HG03442 (cell line): ENCODE results near the gene TLL2.
A peak's percentile ranks its signal among the peaks of the same experiment; 100 is the strongest.

Experiments used
- ATAC-seq: cut with Tn5 transposase; IDR thresholded peaks from one replicate; pipeline ENCODE4 v1.9.1; 2021; ENCODE audit warnings: mild to moderate bottlenecking, moderate library complexity; ENCODE audit not compliant: unreplicated experiment

The TLL2 gene

GRCh38 chr10:96367470-96367869 is 146.3 kb downstream of the TLL2 start:
- no peak for ATAC-seq

- no peak for ATAC-seq
Observed at GRCh38 chr10:96366508-96366907, 147.2 kb downstream of the TLL2 start.

- ATAC-seq, result no peak
Observed at GRCh38 chr10:96365571-96365970, 148.2 kb downstream of the TLL2 start.

- no peak for ATAC-seq
Observed at GRCh38 chr10:96360766-96361165, 153.0 kb downstream of the TLL2 start.

- ATAC-seq, result no peak
Observed at GRCh38 chr10:96360331-96360730, 153.4 kb downstream of the TLL2 start.

GRCh38 chr10:96359616-96360015 is 154.1 kb downstream of the TLL2 start:
- ATAC-seq, result no peak

GRCh38 chr10:96358851-96359540 is 154.7 kb downstream of the TLL2 start, which contains the start of gene OPALIN:
TSS of gene OPALIN (minus strand) at chr10:96359002. CDS start at chr10:96358896, 106 bp downstream.
- no peak for ATAC-seq

- no peak for ATAC-seq
Observed at GRCh38 chr10:96357038-96357620, 156.6 kb downstream of the TLL2 start.

GRCh38 chr10:96352582-96352981 is 161.1 kb downstream of the TLL2 start:
- no peak for ATAC-seq

GRCh38 chr10:96352027-96352426 is 161.7 kb downstream of the TLL2 start:
- no peak for ATAC-seq

- no peak for ATAC-seq
Observed at GRCh38 chr10:96346295-96346694, 167.4 kb downstream of the TLL2 start.

GRCh38 chr10:96345222-96345621 is 168.5 kb downstream of the TLL2 start:
- ATAC-seq, result no peak

- no peak for ATAC-seq
Observed at GRCh38 chr10:96344178-96344577, 169.5 kb downstream of the TLL2 start.

- no peak for ATAC-seq
Observed at GRCh38 chr10:96342402-96342801, 171.3 kb downstream of the TLL2 start.

GRCh38 chr10:96341219-96342182 is 172.2 kb downstream of the TLL2 start:
- peak; percentile 58 for ATAC-seq

GRCh38 chr10:96339956-96340904 is 173.5 kb downstream of the TLL2 start:
- peak; percentile 58 for ATAC-seq

GRCh38 chr10:96339383-96339782 is 174.3 kb downstream of the TLL2 start:
- ATAC-seq, result no peak

- ATAC-seq, result no peak
Observed at GRCh38 chr10:96338279-96338925, 175.3 kb downstream of the TLL2 start.

- ATAC-seq, result no peak
Observed at GRCh38 chr10:96337106-96337505, 176.6 kb downstream of the TLL2 start.
